GM19025 (cell line): ENCODE measurements around the gene RNU11.
"Not testable (repeated sequence)": the region's sequence is repeated elsewhere in the genome, so short reads cannot be mapped to it uniquely, and the experiment has no call there.

ENCODE experiments used
- ATAC-seq: cut with Tn5 transposase; IDR thresholded peaks from one replicate; pipeline ENCODE4 v1.9.1; 2021; ENCODE audit warnings: mild to moderate bottlenecking, low read depth, moderate library complexity; ENCODE audit not compliant: unreplicated experiment

The RNU11 gene

GRCh38 chr1:28648474-28649198, at the start of gene RNU11:
TSS of gene RNU11 (plus strand) at chr1:28648600.
- ATAC-seq, result peak; percentile 51

GRCh38 chr1:28601696-28602095, 46.7 kb upstream of the RNU11 start:
- ATAC-seq, result no peak

GRCh38 chr1:28602536-28603439, 45.6 kb upstream of the RNU11 start:
- ATAC-seq, result no peak

- ATAC-seq, result no peak
Observed at GRCh38 chr1:28604411-28604810, 44.0 kb upstream of the RNU11 start.

GRCh38 chr1:28604962-28605361, 43.4 kb upstream of the RNU11 start:
- no peak for ATAC-seq

GRCh38 chr1:28606771-28607170, 41.6 kb upstream of the RNU11 start:
- no peak for ATAC-seq

- no peak for ATAC-seq
Observed at GRCh38 chr1:28613175-28613574, 35.2 kb upstream of the RNU11 start.

- no peak for ATAC-seq
Observed at GRCh38 chr1:28631713-28632112, 16.7 kb upstream of the RNU11 start.

GRCh38 chr1:28632560-28632959, 15.8 kb upstream of the RNU11 start:
- ATAC-seq, result no peak

GRCh38 chr1:28640766-28641165, 7.6 kb upstream of the RNU11 start:
- ATAC-seq, result no peak

GRCh38 chr1:28642056-28642846, 6.1 kb upstream of the RNU11 start:
- ATAC-seq, result peak; percentile 10

GRCh38 chr1:28642847-28643635, 5.4 kb upstream of the RNU11 start, which contains the start of gene TAF12:
TSS of gene TAF12 (minus strand) at chr1:28643067. CDS start at chr1:28622081, 20,986 bp downstream.
- ATAC-seq, result peak; percentile 75

- no peak for ATAC-seq
Observed at GRCh38 chr1:28644494-28644893, 3.9 kb upstream of the RNU11 start.

GRCh38 chr1:28645406-28645805, 3.0 kb upstream of the RNU11 start:
- ATAC-seq, result not testable (repeated sequence)

- ATAC-seq, result no peak
Observed at GRCh38 chr1:28646040-28646439, 2.4 kb upstream of the RNU11 start.

GRCh38 chr1:28648008-28648473, 359 bp upstream of the RNU11 start:
- ATAC-seq, result peak; percentile 62

GRCh38 chr1:28653063-28653462, 4.7 kb downstream of the RNU11 start:
- not testable (repeated sequence) for ATAC-seq

- not testable (repeated sequence) for ATAC-seq
Observed at GRCh38 chr1:28653870-28654269, 5.5 kb downstream of the RNU11 start.

- ATAC-seq, result not testable (repeated sequence)
Observed at GRCh38 chr1:28655448-28656311, 7.3 kb downstream of the RNU11 start.
